Astrocyte (in vitro differentiated cells and primary cell): ENCODE measurements around the gene TMPRSS7. TPM values are rescaled to one million over a fixed set of nuclear protein-coding genes. Genes with fewer than 3 reads are reported as not detected.
A peak's percentile ranks its signal among the peaks of the same experiment; 100 is the strongest.

Experiments
- DNase-seq: peaks from one replicate; pipeline ENCODE4 v3.0.0-alpha.2; 2010; ENCODE audit warnings: low read depth
- FAIRE-seq: peaks from 2 replicates; lab custom pipeline; 2011; peaks lifted over from hg19 to GRCh38; lab: Jason Lieb, UNC
- H2AFZ ChIP-seq: 2 replicates; pipeline ENCODE4 v1.6.0; 2012; ENCODE audit warnings: low read depth, low read length, inconsistent platforms
- H3K27ac ChIP-seq: 2 replicates; pipeline ENCODE4 v1.5.1; 2011; ENCODE audit warnings: low read depth, low read length, inconsistent platforms
- H3K27me3 ChIP-seq: 2 replicates; pipeline ENCODE4 v1.6.0; 2011; ENCODE audit warnings: low read length, inconsistent platforms; ENCODE audit not compliant: insufficient read depth
- H3K36me3 ChIP-seq: 2 replicates; pipeline ENCODE4 v1.5.1; 2011; ENCODE audit warnings: low read length, inconsistent platforms; ENCODE audit not compliant: insufficient read depth
- H3K4me1 ChIP-seq: 2 replicates; pipeline ENCODE4 v1.5.1; 2011; ENCODE audit warnings: low read length, inconsistent platforms; ENCODE audit not compliant: insufficient read depth
- H3K4me2 ChIP-seq: 2 replicates; pipeline ENCODE4 v1.6.0; 2012; ENCODE audit warnings: low read length, inconsistent platforms
- H3K4me3 ChIP-seq: 2 replicates; pipeline ENCODE4 v1.5.1; 2011; ENCODE audit warnings: low read depth, mild to moderate bottlenecking, low read length, inconsistent platforms; ENCODE audit not compliant: insufficient read depth
- H3K79me2 ChIP-seq: 2 replicates; pipeline ENCODE4 v1.6.0; 2012; ENCODE audit warnings: mild to moderate bottlenecking, low read length, inconsistent platforms; ENCODE audit not compliant: insufficient read depth
- H3K9ac ChIP-seq: 2 replicates; pipeline ENCODE4 v1.6.0; 2012; ENCODE audit warnings: mild to moderate bottlenecking, low read length, inconsistent platforms
- H3K9me3 ChIP-seq: 2 replicates; pipeline ENCODE4 v1.5.1; 2012; ENCODE audit warnings: low read depth, mild to moderate bottlenecking, low read length, inconsistent platforms; ENCODE audit not compliant: insufficient read depth
- H4K20me1 ChIP-seq: 2 replicates; pipeline ENCODE4 v1.6.0; 2012; ENCODE audit warnings: low read length, inconsistent platforms; ENCODE audit not compliant: insufficient read depth
- H3K27ac Mint-ChIP-seq: one replicate; pipeline ENCODE4 v1.8.0; 2021; ENCODE audit warnings: mild to moderate bottlenecking, mixed read lengths; ENCODE audit not compliant: unreplicated experiment
- H3K27me3 Mint-ChIP-seq: one replicate; pipeline ENCODE4 v1.8.0; 2021; ENCODE audit warnings: low read depth, mixed read lengths; ENCODE audit not compliant: unreplicated experiment
- H3K36me3 Mint-ChIP-seq: one replicate; pipeline ENCODE4 v1.8.0; 2021; ENCODE audit warnings: low read depth, mixed read lengths; ENCODE audit not compliant: unreplicated experiment
- H3K4me1 Mint-ChIP-seq: one replicate; pipeline ENCODE4 v1.8.0; 2021; ENCODE audit warnings: low read depth, mixed read lengths; ENCODE audit not compliant: unreplicated experiment
- H3K4me3 Mint-ChIP-seq: one replicate; pipeline ENCODE4 v1.8.0; 2021; ENCODE audit warnings: mild to moderate bottlenecking, moderate library complexity, mixed read lengths; ENCODE audit not compliant: unreplicated experiment
- H3K9me3 Mint-ChIP-seq: one replicate; pipeline ENCODE4 v1.8.0; 2021; ENCODE audit warnings: mild to moderate bottlenecking, mixed read lengths; ENCODE audit not compliant: unreplicated experiment
- CTCF ChIP-seq: IDR thresholded peaks from 2 replicates; pipeline ENCODE4 v1.5.1; 2011; ENCODE audit warnings: low read depth, mild to moderate bottlenecking, inconsistent platforms, low read length, moderate library complexity; ENCODE audit not compliant: insufficient read depth
- EZH2 ChIP-seq: IDR thresholded peaks from 2 replicates; pipeline ENCODE4 v1.6.1; 2012; ENCODE audit warnings: mild to moderate bottlenecking, low read length, inconsistent platforms; ENCODE audit not compliant: insufficient read depth
- total RNA-seq: library from RNA; stranded (reverse); gene quantifications from 2 replicates; pipeline ENCODE4 v1.2.1, GENCODE V29; 2021

The TMPRSS7 gene
- total RNA-seq, 1 donor from 2014 or later, result not detected

DNA sequence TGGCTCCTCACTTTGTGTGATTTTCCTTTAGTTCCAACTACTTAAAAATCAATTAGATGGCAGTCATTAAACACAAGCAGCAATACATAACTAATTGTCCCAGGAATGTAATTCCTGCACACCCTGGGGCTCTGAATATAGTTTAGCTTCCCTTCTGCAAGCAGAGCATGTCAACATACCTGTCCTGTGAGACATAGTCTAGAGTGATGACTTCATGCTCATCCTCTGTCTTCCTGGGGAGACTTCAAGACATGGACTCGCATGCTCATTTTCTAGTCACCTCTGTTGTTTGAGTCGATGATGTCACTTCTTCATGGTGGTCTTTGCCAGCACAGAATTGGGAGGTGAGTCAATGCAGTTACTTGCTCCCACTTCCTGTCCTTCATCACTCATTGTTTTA, 67.4 kb downstream of the TMPRSS7 start:
- no peak for TF ChIP-seq CTCF
- no peak for TF ChIP-seq EZH2
- Histone ChIP-seq H3K9ac (peak overlapping the region; percentile 57), H3K79me2 (peaks cover 39% of the 10 kb centered on the region), H3K4me1 (peaks cover 24% of the 10 kb centered on the region), H3K27me3 (no peaks in the 10 kb centered on the region), H2AFZ (no peak overlapping the region), H3K9me3 (no peaks in the 10 kb centered on the region), H3K36me3 (peaks cover 21% of the 10 kb centered on the region), H3K4me3 (no peak overlapping the region), H3K27ac (peak overlapping the region; percentile 75), H4K20me1 (peaks cover 7% of the 10 kb centered on the region), H3K4me2 (peak overlapping the region; percentile 63)
- peak; percentile 95 for FAIRE-seq
- peak overlapping the region; percentile 94 for H3K27ac Mint-ChIP-seq
- H3K4me1 Mint-ChIP-seq, result peaks cover 38% of the 10 kb centered on the region
- H3K9me3 Mint-ChIP-seq, result peaks cover 3% of the 10 kb centered on the region
- peak; percentile 92 for DNase-seq
- H3K36me3 Mint-ChIP-seq, result peaks cover 23% of the 10 kb centered on the region
- no peaks in the 10 kb centered on the region for H3K27me3 Mint-ChIP-seq
- H3K4me3 Mint-ChIP-seq, result peak overlapping the region; percentile 60

GRCh38 chr3:112104774-112105173, 70.2 kb downstream of the TMPRSS7 start:
- H3K36me3 ChIP-seq, result peaks cover 29% of the 10 kb centered on the region
- Mint-ChIP-seq H3K9me3 (no peaks in the 10 kb centered on the region), H3K4me1 (peaks cover 18% of the 10 kb centered on the region), H3K27me3 (no peaks in the 10 kb centered on the region), H3K27ac (peak overlapping the region; percentile 51), H3K36me3 (peaks cover 24% of the 10 kb centered on the region), H3K4me3 (no peak overlapping the region)
- no peaks in the 10 kb centered on the region for H3K27me3 ChIP-seq
- H3K9me3 ChIP-seq, result no peaks in the 10 kb centered on the region
- no peak overlapping the region for H3K4me3 ChIP-seq
- no peak for DNase-seq
- H3K27ac ChIP-seq, result no peak overlapping the region
- no peak overlapping the region for H3K4me2 ChIP-seq
- H3K4me1 ChIP-seq, result peaks cover 18% of the 10 kb centered on the region
- H4K20me1 ChIP-seq, result no peaks in the 10 kb centered on the region
- H3K9ac ChIP-seq, result no peak overlapping the region
- TF ChIP-seq CTCF, result no peak
- no peak for TF ChIP-seq EZH2
- no peak for FAIRE-seq
- no peak overlapping the region for H2AFZ ChIP-seq
- peaks cover 18% of the 10 kb centered on the region for H3K79me2 ChIP-seq

GRCh38 chr3:112109322-112109721, 74.8 kb downstream of the TMPRSS7 start:
- H4K20me1 ChIP-seq, result no peaks in the 10 kb centered on the region
- TF ChIP-seq EZH2 (no peak), CTCF (no peak)
- no peak for FAIRE-seq
- no peaks in the 10 kb centered on the region for H3K79me2 ChIP-seq
- no peaks in the 10 kb centered on the region for H3K27me3 ChIP-seq
- peaks cover 2% of the 10 kb centered on the region for H3K4me1 ChIP-seq
- Mint-ChIP-seq H3K27ac (no peak overlapping the region), H3K36me3 (peaks cover 32% of the 10 kb centered on the region), H3K4me1 (no peaks in the 10 kb centered on the region), H3K4me3 (no peak overlapping the region), H3K9me3 (no peaks in the 10 kb centered on the region), H3K27me3 (no peaks in the 10 kb centered on the region)
- H3K4me2 ChIP-seq, result no peak overlapping the region
- H3K36me3 ChIP-seq, result peaks cover 26% of the 10 kb centered on the region
- H3K27ac ChIP-seq, result no peak overlapping the region
- no peak overlapping the region for H3K4me3 ChIP-seq
- no peak overlapping the region for H3K9ac ChIP-seq
- no peaks in the 10 kb centered on the region for H3K9me3 ChIP-seq
- no peak overlapping the region for H2AFZ ChIP-seq
- no peak for DNase-seq
